Erythroblast (primary cell): ENCODE measurements around the gene PDLIM7.

Experiments used
- GATA1 ChIP-seq: IDR thresholded peaks from 2 replicates; pipeline ENCODE4 v1.6.1; 2011; ENCODE audit warnings: low read depth, mild to moderate bottlenecking, control low read depth, low read length, moderate library complexity
- POLR2A ChIP-seq: IDR thresholded peaks from 2 replicates; pipeline ENCODE4 v1.6.1; 2011; ENCODE audit warnings: mild to moderate bottlenecking, low read length

DNA sequence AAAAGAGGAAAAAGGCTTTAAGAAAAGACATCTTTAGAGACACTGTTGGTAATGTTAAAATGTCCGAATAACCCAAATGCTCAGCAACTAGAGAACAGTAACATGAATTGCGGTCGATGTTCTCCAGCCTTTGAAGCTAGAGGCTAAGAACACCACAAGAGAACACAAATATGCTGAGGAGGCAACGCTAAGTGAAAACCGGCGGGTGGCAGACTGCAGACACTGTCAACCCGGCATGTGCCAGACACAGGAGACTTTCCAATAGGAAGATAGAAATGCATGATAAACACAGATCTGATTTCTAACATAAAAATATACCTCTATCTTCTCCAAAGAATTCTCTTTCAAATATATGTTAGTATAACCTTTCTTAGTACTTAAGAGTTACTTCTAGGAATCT lies 37.7 kb upstream of the PDLIM7 start:
- no peak for TF ChIP-seq POLR2A
- no peak for TF ChIP-seq GATA1
